ENCODE results near the gene IQGAP2. TPM values are rescaled to one million over a fixed set of nuclear protein-coding genes. Genes with fewer than 3 reads are reported as not detected.
"Not testable (repeated sequence)": the region's sequence is repeated elsewhere in the genome, so short reads cannot be mapped to it uniquely, and the experiment has no call there.

The IQGAP2 gene
- total RNA-seq, 4 donors from 2014 or later: 22.6 to 63.9 (median 28.3) TPM

DNA sequence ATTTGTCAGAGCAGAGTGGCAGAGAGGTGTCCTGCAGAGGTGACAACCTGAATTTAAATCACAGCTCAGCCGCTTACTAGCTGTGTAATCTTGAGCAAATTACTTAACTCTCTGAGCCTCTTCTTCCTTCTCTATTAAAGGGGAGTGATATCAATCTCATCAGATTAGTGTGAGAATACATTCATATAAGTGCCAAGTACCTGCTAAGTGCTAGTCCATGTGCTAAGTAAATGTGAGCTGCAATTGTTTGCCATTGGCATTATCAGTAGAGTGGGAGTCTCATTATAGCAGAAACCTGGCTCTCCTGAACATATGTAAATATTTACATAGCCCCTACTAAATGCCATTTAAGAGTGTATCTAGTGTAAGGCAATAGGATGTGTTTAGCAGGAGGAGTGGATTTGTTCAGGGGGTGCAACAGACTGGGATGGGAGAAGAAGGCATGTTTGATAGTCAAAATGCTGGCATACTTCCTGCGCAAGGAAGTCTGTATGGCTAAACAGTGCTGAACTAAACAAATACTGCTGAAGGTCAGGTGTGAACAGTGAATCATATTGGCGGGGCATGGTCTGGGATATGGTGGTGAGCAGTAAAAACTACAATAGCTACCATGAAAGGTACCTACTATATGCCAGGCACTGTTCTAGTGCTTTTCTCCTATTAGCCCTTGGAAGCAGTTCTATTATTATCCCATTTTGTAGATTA lies 145.6 kb downstream of the IQGAP2 start:
- TF ChIP-seq, protein P1, sequence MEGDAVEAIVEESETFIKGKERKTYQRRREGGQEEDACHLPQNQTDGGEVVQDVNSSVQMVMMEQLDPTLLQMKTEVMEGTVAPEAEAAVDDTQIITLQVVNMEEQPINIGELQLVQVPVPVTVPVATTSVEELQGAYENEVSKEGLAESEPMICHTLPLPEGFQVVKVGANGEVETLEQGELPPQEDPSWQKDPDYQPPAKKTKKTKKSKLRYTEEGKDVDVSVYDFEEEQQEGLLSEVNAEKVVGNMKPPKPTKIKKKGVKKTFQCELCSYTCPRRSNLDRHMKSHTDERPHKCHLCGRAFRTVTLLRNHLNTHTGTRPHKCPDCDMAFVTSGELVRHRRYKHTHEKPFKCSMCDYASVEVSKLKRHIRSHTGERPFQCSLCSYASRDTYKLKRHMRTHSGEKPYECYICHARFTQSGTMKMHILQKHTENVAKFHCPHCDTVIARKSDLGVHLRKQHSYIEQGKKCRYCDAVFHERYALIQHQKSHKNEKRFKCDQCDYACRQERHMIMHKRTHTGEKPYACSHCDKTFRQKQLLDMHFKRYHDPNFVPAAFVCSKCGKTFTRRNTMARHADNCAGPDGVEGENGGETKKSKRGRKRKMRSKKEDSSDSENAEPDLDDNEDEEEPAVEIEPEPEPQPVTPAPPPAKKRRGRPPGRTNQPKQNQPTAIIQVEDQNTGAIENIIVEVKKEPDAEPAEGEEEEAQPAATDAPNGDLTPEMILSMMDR (IDR thresholded peaks at IDR 0.05): no peak
- DNase-seq (ENCODE audit: low spot score) (no peak), ATAC-seq (ENCODE audit: low FRiP score) (no peak)

DNA sequence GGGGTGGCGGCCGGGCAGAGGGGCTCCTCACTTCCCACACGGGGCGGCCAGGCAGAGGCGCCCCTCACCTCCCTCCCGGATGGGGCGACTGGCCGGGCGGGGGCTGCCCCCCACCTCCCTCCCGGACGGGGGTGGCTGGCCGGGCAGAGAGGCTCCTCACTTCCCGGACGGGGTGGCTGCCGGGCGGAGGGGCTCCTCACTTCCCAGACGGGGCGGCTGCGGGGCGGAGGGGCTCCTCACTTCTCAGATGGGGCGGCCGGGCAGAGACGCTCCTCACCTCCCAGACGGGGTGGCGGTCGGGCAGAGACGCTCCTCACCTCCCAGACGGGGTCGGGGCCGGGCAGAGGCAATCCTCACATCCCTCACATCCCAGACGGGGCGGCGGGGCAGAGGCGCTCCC lies 147.8 kb downstream of the IQGAP2 start:
- not testable (repeated sequence) for ATAC-seq (ENCODE audit: low FRiP score); DNase-seq (ENCODE audit: low spot score)

DNA sequence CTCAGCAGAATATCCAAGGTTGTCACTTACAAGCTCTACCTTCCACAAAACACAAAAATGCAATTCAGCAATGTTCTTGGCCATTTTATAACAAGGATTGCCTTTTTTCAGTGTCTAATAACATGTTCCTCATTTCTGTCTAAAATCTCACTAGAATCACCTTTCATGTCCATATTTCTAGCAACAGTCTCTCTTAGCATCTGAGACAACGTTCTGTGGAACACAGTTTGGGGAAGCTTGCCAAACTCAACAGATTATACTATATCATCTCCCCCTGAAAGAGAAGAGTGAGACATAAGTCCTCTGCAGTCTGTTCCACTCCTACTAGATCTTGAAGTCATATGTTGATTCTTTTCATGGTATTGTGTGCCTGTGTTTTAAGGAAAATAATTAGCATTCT lies 149.5 kb downstream of the IQGAP2 start:
- ATAC-seq (ENCODE audit: low FRiP score): no peak
- DNase-seq (ENCODE audit: low spot score): no peak
- TF ChIP-seq, protein P1 (IDR thresholded peaks at IDR 0.05): no peak

DNA sequence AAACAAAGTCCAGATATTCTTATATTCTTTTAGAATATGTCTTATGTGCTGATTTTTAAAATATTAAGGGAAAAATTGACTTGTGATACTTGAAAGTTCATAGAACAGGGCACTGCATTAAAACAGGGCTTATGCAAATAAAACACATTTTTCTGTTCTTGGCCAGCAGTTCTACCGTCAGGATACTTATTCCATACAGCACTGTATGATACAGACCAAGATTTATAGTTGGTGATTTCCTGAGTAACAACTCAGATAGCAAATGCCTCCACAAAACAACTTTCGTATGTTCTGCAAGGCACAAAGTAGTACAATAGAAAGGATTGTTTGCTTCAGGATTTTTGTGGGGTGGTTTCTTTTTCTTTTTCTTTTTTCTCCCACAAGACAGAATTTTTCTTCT lies 150.2 kb downstream of the IQGAP2 start:
- DNase-seq (ENCODE audit: low spot score): no peak
- TF ChIP-seq, protein P1 (IDR thresholded peaks at IDR 0.05): no peak
- ATAC-seq (ENCODE audit: low FRiP score): no peak

DNA sequence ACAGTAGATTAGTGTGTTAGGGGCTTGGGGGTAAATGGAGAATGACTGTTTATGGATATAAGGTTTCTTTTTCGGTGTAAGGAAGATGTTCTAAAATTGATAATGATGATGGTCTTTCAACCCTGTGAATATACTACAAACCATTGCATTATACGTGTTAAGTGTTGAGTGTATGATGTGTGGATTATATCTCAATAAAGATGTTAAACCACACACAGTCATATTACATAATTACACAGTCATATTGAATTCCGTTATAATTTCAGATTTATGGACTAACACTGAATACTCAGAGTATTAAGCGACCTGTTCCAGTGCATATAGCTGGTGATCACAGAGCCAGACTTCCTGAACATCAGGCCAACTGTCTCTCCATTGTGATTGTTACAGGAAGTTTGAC lies 152.0 kb downstream of the IQGAP2 start:
- DNase-seq (ENCODE audit: low spot score): no peak
- TF ChIP-seq, protein P1 (IDR thresholded peaks at IDR 0.05): no peak
- no peak for ATAC-seq (ENCODE audit: low FRiP score)

DNA sequence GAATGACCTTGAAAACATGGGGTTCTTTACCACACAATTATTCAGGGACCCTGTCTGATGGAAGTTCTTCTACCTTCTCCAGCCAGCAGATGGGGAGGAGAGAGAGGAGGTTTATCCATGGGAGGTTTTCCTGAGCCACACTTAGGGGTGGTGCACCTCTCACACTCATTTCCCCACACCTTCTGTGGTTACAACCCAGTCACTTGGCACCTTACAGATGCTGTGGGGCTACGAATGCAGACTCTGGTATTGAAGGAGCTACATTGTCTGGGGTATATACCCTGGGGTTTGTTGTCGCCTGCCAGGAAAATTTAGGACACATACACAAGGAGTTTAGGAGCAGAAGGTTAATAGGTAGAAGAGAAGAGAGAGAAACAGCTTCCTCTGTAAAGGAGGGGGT lies 152.6 kb downstream of the IQGAP2 start:
- ATAC-seq (ENCODE audit: low FRiP score): no peak
- TF ChIP-seq, protein P1 (IDR thresholded peaks at IDR 0.05): no peak

DNA sequence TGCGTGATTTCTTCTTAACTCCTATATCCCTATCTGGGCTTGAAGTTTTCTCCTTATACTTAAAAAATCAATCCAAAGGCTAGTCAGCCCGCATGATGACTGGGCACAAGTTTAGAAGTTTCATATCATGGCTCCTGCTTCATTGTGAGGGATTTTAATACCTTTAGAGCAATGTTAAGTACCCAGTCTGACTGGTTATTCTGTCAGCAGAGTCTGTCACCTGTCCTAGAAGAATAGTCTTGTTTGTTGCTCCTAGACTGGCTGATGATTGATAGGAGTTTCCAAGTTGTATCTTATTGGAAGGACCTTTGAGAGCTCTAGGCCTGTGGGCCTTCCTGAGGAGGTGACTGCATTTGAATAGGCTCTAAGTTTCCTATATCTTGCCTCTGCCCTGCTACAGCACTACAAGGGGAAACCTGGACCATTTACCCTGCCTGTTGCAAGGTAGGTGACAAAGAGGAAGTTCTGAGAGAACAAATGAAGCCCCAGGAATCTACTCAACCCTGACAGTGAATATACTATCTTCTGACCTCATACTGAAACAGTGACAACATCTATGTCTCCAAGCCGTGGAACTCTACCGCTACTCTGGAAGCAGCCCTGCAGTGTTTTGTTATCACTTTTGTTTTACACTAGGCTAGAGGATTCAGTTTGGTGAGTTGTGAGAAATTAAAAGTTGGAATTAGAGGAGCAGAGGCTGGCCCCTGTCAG lies 153.6 kb downstream of the IQGAP2 start:
- ATAC-seq (ENCODE audit: low FRiP score) (no peak), DNase-seq (ENCODE audit: low spot score) (no peak)
- TF ChIP-seq, protein P1 (IDR thresholded peaks at IDR 0.05): no peak

More for the DNA sequence above, 152.6 kb downstream of the IQGAP2 start:
- no peak for DNase-seq (ENCODE audit: low spot score)

Measured in omental fat pad (tissue), 4 donors.